Activated naive CD4-positive, alpha-beta T cell treated with Interleukin-2 at 50 U/mL for 16 hours (primary cell): Measurements from ENCODE around the gene TMEM132D.
"Not testable (repeated sequence)": the region's sequence is repeated elsewhere in the genome, so short reads cannot be mapped to it uniquely, and the experiment has no call there.

ENCODE experiments used
- DNase-seq: peaks from one replicate; pipeline ENCODE4 v3.0.0-alpha.2; 2020

TMEM132D gene

GRCh38 chr12:129080391-129080790 lies 823.4 kb downstream of the TMEM132D start:
- DNase-seq = no peak

GRCh38 chr12:129079719-129080118 lies 824.1 kb downstream of the TMEM132D start:
- DNase-seq = no peak

- no peak for DNase-seq
Observed at GRCh38 chr12:129076441-129077320, 827.1 kb downstream of the TMEM132D start.

GRCh38 chr12:129075460-129076208 lies 828.2 kb downstream of the TMEM132D start:
- no peak for DNase-seq

GRCh38 chr12:129074379-129074778 lies 829.4 kb downstream of the TMEM132D start:
- DNase-seq = no peak

GRCh38 chr12:129073157-129073915 lies 830.5 kb downstream of the TMEM132D start:
- DNase-seq = no peak

GRCh38 chr12:129071362-129071761 lies 832.5 kb downstream of the TMEM132D start:
- no peak for DNase-seq

GRCh38 chr12:129069886-129070285 lies 833.9 kb downstream of the TMEM132D start:
- DNase-seq = no peak

GRCh38 chr12:129068684-129069083 lies 835.1 kb downstream of the TMEM132D start:
- DNase-seq = no peak

- DNase-seq = no peak
Observed at GRCh38 chr12:129067491-129067890, 836.3 kb downstream of the TMEM132D start.

GRCh38 chr12:129064209-129064855 lies 839.5 kb downstream of the TMEM132D start:
- DNase-seq = no peak

- no peak for DNase-seq
Observed at GRCh38 chr12:129063600-129063999, 840.2 kb downstream of the TMEM132D start.

- no peak for DNase-seq
Observed at GRCh38 chr12:129053232-129053631, 850.6 kb downstream of the TMEM132D start.

GRCh38 chr12:129052373-129052772 lies 851.5 kb downstream of the TMEM132D start:
- DNase-seq = no peak

- DNase-seq = no peak
Observed at GRCh38 chr12:129049917-129050316, 853.9 kb downstream of the TMEM132D start.

- not testable (repeated sequence) for DNase-seq
Observed at GRCh38 chr12:129043334-129043733, 860.5 kb downstream of the TMEM132D start.

- no peak for DNase-seq
Observed at GRCh38 chr12:129036135-129036534, 867.7 kb downstream of the TMEM132D start.

- DNase-seq = no peak
Observed at GRCh38 chr12:129034558-129035289, 869.1 kb downstream of the TMEM132D start.

- no peak for DNase-seq
Observed at GRCh38 chr12:129028844-129029243, 875.0 kb downstream of the TMEM132D start.

GRCh38 chr12:129025055-129025454 lies 878.8 kb downstream of the TMEM132D start:
- no peak for DNase-seq
